ENCODE results near the gene PANK1. TPM values are rescaled to one million over a fixed set of nuclear protein-coding genes. Genes with fewer than 3 reads are reported as not detected.

PANK1 gene
- total and polyA plus RNA-seq, 2 of the 8 experiments (the other 6 are each of a cell fraction or from before 2014, with no cell fraction given) = 18.5 to 40.4 TPM

DNA sequence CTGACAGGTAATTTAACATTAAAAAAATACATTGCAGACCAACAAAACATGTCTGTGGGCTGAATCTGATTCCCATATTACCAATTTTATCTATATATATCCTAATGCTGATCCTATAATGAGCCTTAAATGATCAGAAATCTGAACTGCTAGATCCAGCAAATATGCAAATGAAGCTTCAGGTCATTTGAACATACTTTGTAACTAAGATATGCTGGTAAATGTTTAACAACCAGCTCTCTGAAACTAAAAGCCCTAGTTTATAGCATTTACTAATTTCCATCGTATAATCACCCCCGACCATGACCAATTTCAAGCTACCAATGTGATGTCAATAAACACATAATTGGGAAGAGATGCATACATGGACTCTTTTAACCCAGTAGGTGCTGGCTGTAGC is 42.1 kb downstream of the PANK1 start:
- Histone ChIP-seq H2BK15ac (ENCODE audit: low read length) (no peak overlapping the region), H3K23me2 (ENCODE audit: low read depth, low read length) (no peaks in the 10 kb centered on the region), H3K18ac (ENCODE audit: extremely low read depth, low read length) (no peak overlapping the region), H3K23ac (ENCODE audit: insufficient read length) (no peak overlapping the region), H4K91ac (replicated peaks; ENCODE audit: insufficient read length, low read length) (no peak overlapping the region), H2BK20ac (ENCODE audit: low read length) (no peak overlapping the region), H4K20me1 (replicated peaks in 1 of 2; ENCODE audit: control insufficient read depth in 1 of 2, insufficient read depth in 2 of 2, low read length in 2 of 2) (no peaks in the 10 kb centered on the region), H3K4ac (replicated peaks; ENCODE audit: insufficient read length, low read depth, low read length) (no peak overlapping the region), H2BK120ac (replicated peaks; ENCODE audit: low read depth, low read length) (no peak overlapping the region), H3K79me1 (ENCODE audit: low read depth, low read length) (peaks cover 4% of the 10 kb centered on the region), H4K8ac (ENCODE audit: extremely low read depth, insufficient read depth, low read length) (no peak overlapping the region), H3K9me3 (ENCODE audit: insufficient read depth in 2 of 2, low read depth in 1 of 2, low read length in 1 of 2) (no peaks in the 10 kb centered on the region), H3K4me3 (ENCODE audit: extremely low read depth in 1 of 4, insufficient read depth in 2 of 4, low read depth in 3 of 4, low read length in 4 of 4) (no peak overlapping the region), H3K14ac (ENCODE audit: insufficient read length) (no peak overlapping the region), H3K4me1 (replicated peaks in 1 of 4; ENCODE audit: control insufficient read depth in 3 of 4, insufficient read depth in 4 of 4, low read length in 3 of 4) (no peaks in the 10 kb centered on the region), H3K36me3 (ENCODE audit: control insufficient read depth in 2 of 4, insufficient read depth in 4 of 4, low read length in 3 of 4) (peaks cover 8 to 27% (median 16%) of the 10 kb centered on the region in 4 experiments; a peak in 7 of 8 replicates), H2BK5ac (ENCODE audit: low read depth, low read length) (no peak overlapping the region), H3K27ac (ENCODE audit: low read depth, low read length) (no peak overlapping the region), H3K4me2 (ENCODE audit: insufficient read depth in 1 of 2, low read depth in 2 of 2, low read length in 2 of 2) (no peak overlapping the region), H3K27me3 (replicated peaks in 1 of 4; ENCODE audit: control insufficient read depth in 3 of 4, extremely low read depth in 1 of 4, insufficient read depth in 3 of 4, low read length in 3 of 4) (peaks cover 0 to 1% (median 0%) of the 10 kb centered on the region in 4 experiments; a peak in 1 of 7 replicates), H2BK12ac (ENCODE audit: low read depth, low read length) (no peak overlapping the region), H3K79me2 (ENCODE audit: control insufficient read depth in 1 of 2, insufficient read depth in 2 of 2, low read length in 2 of 2) (peaks cover 0 to 3% of the 10 kb centered on the region in 2 experiments; a peak in 1 of 4 replicates), H2AK5ac (ENCODE audit: low read depth, low read length) (no peak overlapping the region), H2AFZ (ENCODE audit: low read length) (no peak overlapping the region), H4K5ac (ENCODE audit: insufficient read length, low read depth, low read length) (no peak overlapping the region), H3K9ac (replicated peaks in 1 of 4; ENCODE audit: extremely low read depth in 1 of 4, low read depth in 3 of 4, low read length in 3 of 4) (no peak overlapping the region), H3K56ac (replicated peaks; ENCODE audit: insufficient read length, low read depth, low read length) (no peak overlapping the region)
- no peak for FAIRE-seq
- no peak for DNase-seq (ENCODE audit: low read depth in 1 of 2, low spot score in 2 of 2)
- 90% methylated on average over 2 of the region's 2 CpGs; no CpG with 5 or more reads in 1 of the 2 experiments for WGBS, 2 experiments (ENCODE audit: extremely low coverage in 1 of 2, insufficient coverage in 1 of 2, insufficient read length in 1 of 2, insufficient replicate concordance in 2 of 2, low coverage in 1 of 2, low lambda C conversion rate in 2 of 2, missing lambda C conversion rate in 1 of 2)
- POLR2A ChIA-PET (ENCODE audit: partially characterized antibody) = interaction anchor here (1.1 kb wide), 1 partner anchor 98 kb away, joined by 3 read pairs; the partner anchor contains the start of gene KIF20B
- CTCF ChIA-PET (ENCODE audit: partially characterized antibody) = no interaction called here
- TF ChIP-seq SUZ12 (IDR thresholded peaks at IDR 0.05; ENCODE audit: low read length) (no peak), BRCA1 (IDR thresholded peaks at IDR 0.05; ENCODE audit: low read depth, low read length) (no peak)

Data from H1 (cell line).